GM08714 (cell line): ENCODE results near the gene VTI1A.
"Not testable (repeated sequence)": the region's sequence is repeated elsewhere in the genome, so short reads cannot be mapped to it uniquely, and the experiment has no call there.

Experiments used
- H3K4me3 ChIP-seq: fragments of 200-500 bp; sonication (Bioruptor generic); 2 replicates; pipeline ENCODE4 v1.5.1; 2014; ENCODE audit warnings: mild to moderate bottlenecking, low read length, inconsistent platforms
- ZNF274 ChIP-seq: IDR thresholded peaks from 2 replicates; pipeline ENCODE4 v1.6.1; 2012; ENCODE audit warnings: mild to moderate bottlenecking, low read depth, low read length

The VTI1A gene

DNA sequence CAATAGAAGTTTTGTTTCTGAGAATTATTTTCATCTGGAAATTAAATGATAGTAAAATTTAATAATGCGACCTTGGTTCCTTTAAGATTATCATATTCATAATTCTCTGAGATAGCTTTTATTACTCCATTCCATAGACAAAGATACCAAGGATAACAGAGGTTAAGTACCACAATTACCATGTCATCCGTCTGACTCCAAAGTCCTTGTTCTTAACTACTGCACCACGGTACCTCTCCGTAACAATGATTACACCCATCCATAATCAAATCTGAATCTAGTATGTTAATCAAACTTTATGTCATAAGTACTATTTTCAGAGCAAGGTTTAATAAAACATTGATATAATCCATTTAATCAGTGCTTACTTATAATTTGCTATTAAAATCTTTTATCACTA, 8.7 kb upstream of the VTI1A start:
- no peak for TF ChIP-seq ZNF274
- H3K4me3 ChIP-seq: no peak overlapping the region

GRCh38 chr10:112441520-112441919, 5.5 kb upstream of the VTI1A start:
- no peak for TF ChIP-seq ZNF274

GRCh38 chr10:112442063-112442462, 5.0 kb upstream of the VTI1A start:
- no peak for TF ChIP-seq ZNF274
- no peak overlapping the region for H3K4me3 ChIP-seq

More at GRCh38 chr10:112441520-112441919, 5.5 kb upstream of the VTI1A start:
- no peak overlapping the region for H3K4me3 ChIP-seq

GRCh38 chr10:112446055-112446854, 760 bp upstream of the VTI1A start:
- no peak for TF ChIP-seq ZNF274
- peak overlapping the region; percentile 83 for H3K4me3 ChIP-seq

DNA sequence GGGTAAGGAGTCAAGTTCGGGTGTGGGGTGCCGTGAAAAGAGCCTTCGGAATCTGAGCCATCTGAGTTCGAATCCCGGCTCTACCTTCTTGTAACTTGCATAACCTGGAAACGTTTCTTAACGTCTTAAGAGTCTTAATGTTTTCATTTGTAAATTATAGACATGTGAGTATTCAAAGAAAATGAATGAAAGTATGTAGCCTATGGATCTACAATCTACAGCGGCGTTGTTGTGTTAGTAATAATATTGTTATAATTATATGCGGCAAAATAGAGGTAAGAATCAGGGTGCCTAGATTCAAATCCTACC, 559 bp downstream of the VTI1A start:
- H3K4me3 ChIP-seq: peak overlapping the region; percentile 83
- no peak for TF ChIP-seq ZNF274

DNA sequence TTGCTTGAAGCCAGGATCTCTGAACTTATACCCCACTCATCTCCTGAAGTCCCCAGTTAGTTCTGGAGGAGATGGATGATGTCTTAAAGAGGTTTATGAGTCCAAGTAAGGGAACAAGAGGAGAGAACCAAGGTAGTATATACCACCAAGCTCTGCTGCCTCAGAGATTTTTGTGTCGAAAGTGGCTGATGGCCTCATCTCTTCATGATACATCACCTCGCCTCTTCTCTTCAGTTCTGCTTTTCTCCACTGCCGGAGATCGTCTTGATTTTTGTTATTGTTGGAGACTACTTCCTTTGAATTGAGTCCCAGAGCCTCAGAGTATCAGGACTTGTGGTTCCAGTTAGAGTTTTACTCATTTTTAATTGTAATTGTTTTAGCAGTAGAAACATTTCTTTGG, 1.9 kb downstream of the VTI1A start:
- H3K4me3 ChIP-seq: peak overlapping the region; percentile 9; the same call in 1 of the 2 replicates
- TF ChIP-seq ZNF274: no peak

GRCh38 chr10:112454910-112455779, 8.1 kb downstream of the VTI1A start:
- H3K4me3 ChIP-seq: no peak overlapping the region
- no peak for TF ChIP-seq ZNF274

DNA sequence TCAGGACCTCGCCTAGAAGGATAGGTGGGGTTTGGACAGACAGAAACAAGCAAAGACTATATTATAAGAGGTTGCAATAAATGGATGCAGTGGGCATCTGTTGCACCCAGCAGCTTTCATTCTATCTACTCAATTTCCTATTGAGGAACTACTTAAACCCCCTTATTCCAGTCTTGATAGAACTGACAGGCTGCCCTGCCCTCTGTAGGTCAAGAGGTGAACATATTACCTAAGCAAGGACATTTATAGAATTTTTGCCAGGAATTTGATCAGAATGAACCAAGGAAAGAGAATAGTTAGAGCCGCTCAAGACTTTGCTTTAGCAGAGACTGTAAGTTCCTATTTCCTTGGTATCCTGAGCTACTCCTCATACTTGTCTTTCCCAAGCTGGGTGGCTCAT, 9.5 kb downstream of the VTI1A start:
- TF ChIP-seq ZNF274: no peak
- no peak overlapping the region for H3K4me3 ChIP-seq

- no peak for TF ChIP-seq ZNF274
- H3K4me3 ChIP-seq: no peak overlapping the region
These were observed 13.4 kb downstream of the VTI1A start for GRCh38 chr10:112460366-112460765.

DNA sequence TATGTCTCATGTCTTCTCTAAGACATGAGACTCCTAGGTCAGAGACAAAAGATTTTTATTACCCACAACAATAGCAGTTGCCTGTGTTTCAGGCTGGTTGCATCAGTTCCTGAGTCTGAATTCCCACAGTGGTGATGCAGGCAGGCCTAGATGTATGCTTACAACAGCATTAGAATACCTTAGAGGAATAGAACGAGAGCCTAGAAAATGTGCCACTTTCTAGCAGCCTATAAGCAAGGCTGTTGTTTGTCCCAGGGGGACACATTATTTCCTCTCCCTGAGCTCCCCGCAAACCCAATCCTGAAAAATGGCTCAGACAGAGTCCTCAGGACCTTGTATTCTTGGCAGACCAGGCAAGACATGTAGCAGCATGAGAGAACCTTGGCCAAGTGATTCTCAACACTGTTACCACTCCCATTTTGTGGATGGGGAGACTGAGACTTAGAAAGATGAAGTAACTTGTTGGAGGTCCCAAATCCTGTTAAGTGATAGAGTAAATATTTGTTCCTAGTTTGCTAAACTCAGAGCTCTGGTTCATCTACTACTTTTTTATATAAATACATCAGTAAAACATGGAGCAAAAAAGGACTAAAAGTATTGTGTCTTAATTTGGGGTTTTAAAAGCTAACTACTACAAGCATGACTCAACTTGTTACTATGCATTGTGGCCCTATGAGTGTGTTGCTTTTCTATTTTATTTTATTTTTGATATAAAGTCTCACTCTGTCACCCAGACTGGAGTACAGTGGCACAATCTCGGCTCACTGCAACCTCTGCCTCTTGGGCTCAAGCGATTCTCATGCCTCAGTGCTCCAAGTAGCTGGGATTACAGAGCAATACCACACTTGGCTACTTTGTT, 14.2 kb downstream of the VTI1A start:
- no peak overlapping the region for H3K4me3 ChIP-seq
- TF ChIP-seq ZNF274: no peak

- H3K4me3 ChIP-seq: not testable (repeated sequence)
These were observed 17.1 kb downstream of the VTI1A start for GRCh38 chr10:112464074-112464473.

DNA sequence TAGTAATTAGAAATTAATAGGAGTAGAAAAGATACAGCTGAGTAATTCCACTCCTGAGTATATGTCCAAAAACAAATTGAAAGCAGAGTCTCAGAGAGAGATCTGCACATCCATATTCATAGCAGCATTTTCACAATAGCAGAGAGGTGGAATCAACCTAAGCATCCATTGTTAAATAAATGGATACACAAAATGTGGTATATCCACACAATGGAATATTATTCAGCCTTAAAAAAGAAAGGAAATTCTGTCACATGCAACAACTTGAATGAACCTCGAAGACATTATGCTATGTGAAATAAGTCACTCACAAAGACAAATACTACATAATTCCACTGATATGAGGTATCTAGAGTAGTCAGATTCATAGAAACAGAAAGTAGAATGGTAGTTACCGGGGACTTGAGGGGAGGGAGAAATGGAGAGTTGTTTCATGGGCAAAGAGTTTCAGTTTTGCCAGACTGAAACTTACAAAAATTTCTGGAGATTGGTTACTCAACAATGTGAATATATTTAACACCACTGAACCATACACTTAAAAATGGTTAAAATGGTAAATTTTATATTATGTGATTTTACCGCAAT, 18.4 kb downstream of the VTI1A start:
- no peak overlapping the region for H3K4me3 ChIP-seq
- no peak for TF ChIP-seq ZNF274

- no peak overlapping the region for H3K4me3 ChIP-seq
- no peak for TF ChIP-seq ZNF274
These were observed 19.8 kb downstream of the VTI1A start for GRCh38 chr10:112466802-112467201.

DNA sequence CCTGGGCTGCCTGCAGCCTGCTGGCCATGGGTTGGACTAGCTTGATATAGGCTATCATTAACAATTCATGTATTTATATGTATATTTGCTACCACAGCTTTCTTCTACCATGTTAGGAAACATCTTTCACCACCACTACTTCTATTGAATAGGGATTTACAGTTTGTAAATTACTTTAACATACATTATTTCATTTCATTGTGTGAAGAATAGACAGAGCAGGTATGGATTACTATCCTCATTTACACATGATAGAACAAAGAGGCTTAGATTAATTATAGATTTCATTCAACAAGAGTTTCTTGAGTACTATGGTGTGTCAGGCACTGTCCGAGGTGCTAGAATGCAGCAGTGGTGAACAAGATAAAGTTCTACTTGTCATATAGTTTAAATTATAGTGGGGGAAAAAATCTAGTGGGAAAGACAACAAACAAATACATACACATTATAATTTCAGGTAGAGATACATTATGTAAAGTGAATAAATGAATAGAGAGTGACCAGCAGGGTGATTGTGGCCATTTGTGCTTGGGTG, 20.6 kb downstream of the VTI1A start:
- no peak overlapping the region for H3K4me3 ChIP-seq
- no peak for TF ChIP-seq ZNF274
